Measurements from ENCODE around the gene USP33. TPM values are rescaled to one million over a fixed set of nuclear protein-coding genes. Genes with fewer than 3 reads are reported as not detected.
"Not testable (repeated sequence)": the region's sequence is repeated elsewhere in the genome, so short reads cannot be mapped to it uniquely, and the experiment has no call there.

The USP33 gene
- total RNA-seq, 4 donors from 2014 or later = 87.9 to 108 (median 88.7) TPM

- peaks cover 0 to 17% (median 0%) of the 10 kb centered on the region in 4 donors for H3K4me1 ChIP-seq
- TF ChIP-seq CTCF (IDR thresholded peaks at IDR 0.05) = no peak
- peak in 1 of 2 donors; percentile 34 for TF ChIP-seq EP300 (IDR thresholded peaks at IDR 0.05)
- TF ChIP-seq POLR2A (IDR thresholded peaks at IDR 0.05) = no peak
- H3K4me3 ChIP-seq = no peak overlapping the region
- H3K27ac ChIP-seq = no peak overlapping the region
- peaks cover 0 to 11% (median 0%) of the 10 kb centered on the region in 3 donors for H3K36me3 ChIP-seq
- H3K27me3 ChIP-seq = no peaks in the 10 kb centered on the region
- DNase-seq (ENCODE audit: low spot score in 2 of 2) = peak; percentile 18 to 31
- H3K9me3 ChIP-seq = no peaks in the 10 kb centered on the region
- 50 to 60% methylated on average over 5 of the region's 5 CpGs for WGBS, 2 donors
Observed at GRCh38 chr1:77796695-77797405, 37.2 kb upstream of the USP33 start.

- TF ChIP-seq CTCF (IDR thresholded peaks at IDR 0.05) (no peak), EP300 (IDR thresholded peaks at IDR 0.05) (no peak), POLR2A (IDR thresholded peaks at IDR 0.05) (no peak)
- peaks cover 0 to 12% (median 0%) of the 10 kb centered on the region in 4 donors for H3K4me1 ChIP-seq
- no peak overlapping the region for H3K4me3 ChIP-seq
- H3K27ac ChIP-seq = no peak overlapping the region
- no peaks in the 10 kb centered on the region for H3K27me3 ChIP-seq
- H3K9me3 ChIP-seq = no peaks in the 10 kb centered on the region
- WGBS, 2 donors = 97 to 98% methylated on average over 3 of the region's 3 CpGs
- H3K36me3 ChIP-seq = peaks cover 0 to 24% (median 0%) of the 10 kb centered on the region in 3 donors
- DNase-seq (ENCODE audit: low spot score in 2 of 2) = no peak
Observed at GRCh38 chr1:77794550-77794949, 34.9 kb upstream of the USP33 start.

GRCh38 chr1:77786093-77786741 is 26.6 kb upstream of the USP33 start:
- Histone ChIP-seq H3K36me3 (peaks cover 0 to 74% (median 4%) of the 10 kb centered on the region in 3 donors), H3K9me3 (peaks cover 0 to 17% (median 0%) of the 10 kb centered on the region in 4 donors)
- DNase-seq (ENCODE audit: low spot score in 2 of 2); H3K27ac ChIP-seq; H3K4me3 ChIP-seq; H3K4me1 ChIP-seq; H3K27me3 ChIP-seq: not testable (repeated sequence)
- 95 to 96% methylated on average over 2 of the region's 2 CpGs for WGBS, 2 donors

- H3K9me3 ChIP-seq = peaks cover 0 to 11% (median 0%) of the 10 kb centered on the region in 4 donors
- peaks cover 0 to 46% (median 4%) of the 10 kb centered on the region in 3 donors for H3K36me3 ChIP-seq
- H3K4me1 ChIP-seq = peaks cover 0 to 21% (median 14%) of the 10 kb centered on the region in 4 donors
- no peak overlapping the region for H3K4me3 ChIP-seq
- DNase-seq (ENCODE audit: low spot score in 2 of 2) = no peak
- H3K27me3 ChIP-seq = no peaks in the 10 kb centered on the region
- no peak for TF ChIP-seq CTCF (IDR thresholded peaks at IDR 0.05)
- no peak for TF ChIP-seq POLR2A (IDR thresholded peaks at IDR 0.05)
- TF ChIP-seq EP300 (IDR thresholded peaks at IDR 0.05) = no peak
- no peak overlapping the region for H3K27ac ChIP-seq
- WGBS, 2 donors = 94% methylated on average over 2 of the region's 2 CpGs
Observed at GRCh38 chr1:77783141-77783540, 23.5 kb upstream of the USP33 start.

- peaks cover 0 to 21% (median 14%) of the 10 kb centered on the region in 4 donors for H3K4me1 ChIP-seq
- no peak for TF ChIP-seq EP300 (IDR thresholded peaks at IDR 0.05)
- TF ChIP-seq CTCF (IDR thresholded peaks at IDR 0.05) = no peak
- no peak for TF ChIP-seq POLR2A (IDR thresholded peaks at IDR 0.05)
- no peak overlapping the region for H3K4me3 ChIP-seq
- H3K36me3 ChIP-seq = peaks cover 0 to 31% (median 1%) of the 10 kb centered on the region in 3 donors
- no peak for DNase-seq (ENCODE audit: low spot score in 2 of 2)
- no peaks in the 10 kb centered on the region for H3K27me3 ChIP-seq
- WGBS, 2 donors = 88 to 95% methylated on average over 1 of the region's 1 CpG
- no peak overlapping the region for H3K27ac ChIP-seq
- peaks cover 0 to 8% (median 0%) of the 10 kb centered on the region in 4 donors for H3K9me3 ChIP-seq
Observed at GRCh38 chr1:77781683-77782082, 22.0 kb upstream of the USP33 start.
